Suppressor macrophage treated with lipopolysaccharide for 1 hour (primary cell): ENCODE results near the gene CTNNA1.

Experiments used
- DNase-seq, 3 donors: peaks; one replicate each; pipeline ENCODE4 v3.0.0-alpha.2; 2020 to 2022

Gene CTNNA1

GRCh38 chr5:138974227-138975063 lies 221.2 kb downstream of the CTNNA1 start:
- no peak for DNase-seq

GRCh38 chr5:138975098-138975847 lies 222.0 kb downstream of the CTNNA1 start:
- DNase-seq: peak; percentile 30 to 36 (median 32)

GRCh38 chr5:138978080-138978479 lies 224.9 kb downstream of the CTNNA1 start:
- no peak for DNase-seq

GRCh38 chr5:138978581-138978980 lies 225.4 kb downstream of the CTNNA1 start:
- DNase-seq: no peak

GRCh38 chr5:138979684-138980280 lies 226.6 kb downstream of the CTNNA1 start:
- no peak for DNase-seq

- no peak for DNase-seq
Observed at GRCh38 chr5:138980441-138980840, 227.2 kb downstream of the CTNNA1 start.

- DNase-seq: no peak
Observed at GRCh38 chr5:138981131-138981530, 227.9 kb downstream of the CTNNA1 start.

- no peak for DNase-seq
Observed at GRCh38 chr5:138981586-138981985, 228.4 kb downstream of the CTNNA1 start.

GRCh38 chr5:138983984-138984383 lies 230.8 kb downstream of the CTNNA1 start:
- DNase-seq: no peak
